Lower lobe of right lung (tissue), 2 donors: Measurements from ENCODE around the gene ERG. TPM values are rescaled to one million over a fixed set of nuclear protein-coding genes. Genes with fewer than 3 reads are reported as not detected.

Source experiments
- ATAC-seq, 2 donors: fragments of 200-7000 bp; cut with Tn5 transposase; one replicate each; pipeline ENCODE4 v1.9.1; 2020 to 2022; ENCODE audit warnings: mild to moderate bottlenecking in 2 of 2, moderate library complexity in 2 of 2
- DNase-seq: peaks from one replicate; pipeline ENCODE4 v3.0.0-alpha.2; 2020
- H3K27ac ChIP-seq: fragments of 200-600 bp; one replicate; pipeline ENCODE4 v1.8.0; 2022
- H3K27me3 ChIP-seq: fragments of 200-600 bp; one replicate; pipeline ENCODE4 v1.8.0; 2022; ENCODE audit warnings: low read depth
- H3K36me3 ChIP-seq: fragments of 200-600 bp; one replicate; pipeline ENCODE4 v1.8.0; 2022; ENCODE audit warnings: mild to moderate bottlenecking
- H3K4me1 ChIP-seq: fragments of 200-600 bp; one replicate; pipeline ENCODE4 v1.8.0; 2022
- H3K4me3 ChIP-seq: fragments of 200-600 bp; one replicate; pipeline ENCODE4 v1.8.0; 2022; ENCODE audit warnings: mild to moderate bottlenecking
- H3K9me3 ChIP-seq: fragments of 200-600 bp; one replicate; pipeline ENCODE4 v1.8.0; 2022
- CTCF ChIP-seq: fragments of 200-600 bp; IDR thresholded peaks from one replicate; pipeline ENCODE4 v1.8.0; 2022; ENCODE audit warnings: antibody characterized with exemption, mild to moderate bottlenecking
- intact Hi-C: fragments of 100-400 bp; cut with DNase I; formaldehyde crosslinking; loops from one replicate; pipeline ENCODE4 v1.11.0; 2022
- total RNA-seq: library from RNA; stranded (reverse); fragmentation: NEBNext Ultra II Directional; extraction: Animal tissue kit (Norgen Biotek cat#: 25700); gene quantifications from one replicate; pipeline ENCODE4 v1.2.1, GENCODE V29; 2021
- donor health status: DM: no; HTN: yes; CAD: no; lungs with severe emphysema.

The ERG gene
- total RNA-seq, 1 donor from 2014 or later, result 38.0 TPM

GRCh38 chr21:38499296-38499695, 1.0 kb upstream of the ERG start:
- no peaks in the 10 kb centered on the region for H3K9me3 ChIP-seq
- H3K36me3 ChIP-seq, result no peaks in the 10 kb centered on the region
- no peaks in the 10 kb centered on the region for H3K27me3 ChIP-seq
- DNase-seq, result no peak
- H3K4me3 ChIP-seq, result no peak overlapping the region
- peak; percentile 15 to 30 for ATAC-seq
- peaks cover 7% of the 10 kb centered on the region for H3K4me1 ChIP-seq
- H3K27ac ChIP-seq, result peak overlapping the region; percentile 82
- no peak for TF ChIP-seq CTCF
- intact Hi-C loops, result no loop called here

DNA sequence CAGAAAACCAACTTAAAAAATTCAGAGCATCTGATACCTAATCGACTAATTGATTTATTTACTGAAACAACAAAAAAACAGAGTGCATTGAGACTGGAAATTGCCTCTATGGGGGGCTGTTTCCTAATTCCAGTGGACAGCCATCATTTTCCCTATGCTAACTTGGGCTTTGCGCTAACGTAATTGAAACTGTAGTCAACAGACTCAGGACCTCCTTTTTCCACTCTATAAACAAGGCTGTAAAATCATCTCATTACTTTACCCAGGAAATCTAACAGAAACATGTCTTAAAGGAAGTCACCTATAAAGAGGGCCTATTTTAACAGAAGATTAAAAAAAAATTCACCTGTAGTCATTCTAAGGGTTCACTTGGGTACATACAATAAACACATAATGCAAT, 2.1 kb downstream of the ERG start:
- ATAC-seq (no peak), DNase-seq (no peak)
- intact Hi-C loops, result no loop called here
- H3K27me3 ChIP-seq, result no peaks in the 10 kb centered on the region
- H3K36me3 ChIP-seq, result no peaks in the 10 kb centered on the region
- no peaks in the 10 kb centered on the region for H3K9me3 ChIP-seq
- TF ChIP-seq CTCF, result no peak
- H3K27ac ChIP-seq, result peak overlapping the region; percentile 82
- peaks cover 26% of the 10 kb centered on the region for H3K4me1 ChIP-seq
- peak overlapping the region; percentile 54 for H3K4me3 ChIP-seq

- no peak for DNase-seq
- intact Hi-C loops, result no loop called here
- TF ChIP-seq CTCF, result no peak
- H3K27me3 ChIP-seq, result no peaks in the 10 kb centered on the region
- H3K36me3 ChIP-seq, result no peaks in the 10 kb centered on the region
- ATAC-seq, result no peak
- peaks cover 24% of the 10 kb centered on the region for H3K4me1 ChIP-seq
- no peaks in the 10 kb centered on the region for H3K9me3 ChIP-seq
- H3K4me3 ChIP-seq, result peak overlapping the region; percentile 54
- H3K27ac ChIP-seq, result peak overlapping the region; percentile 82
Observed at GRCh38 chr21:38495696-38496095, 2.6 kb downstream of the ERG start.

DNA sequence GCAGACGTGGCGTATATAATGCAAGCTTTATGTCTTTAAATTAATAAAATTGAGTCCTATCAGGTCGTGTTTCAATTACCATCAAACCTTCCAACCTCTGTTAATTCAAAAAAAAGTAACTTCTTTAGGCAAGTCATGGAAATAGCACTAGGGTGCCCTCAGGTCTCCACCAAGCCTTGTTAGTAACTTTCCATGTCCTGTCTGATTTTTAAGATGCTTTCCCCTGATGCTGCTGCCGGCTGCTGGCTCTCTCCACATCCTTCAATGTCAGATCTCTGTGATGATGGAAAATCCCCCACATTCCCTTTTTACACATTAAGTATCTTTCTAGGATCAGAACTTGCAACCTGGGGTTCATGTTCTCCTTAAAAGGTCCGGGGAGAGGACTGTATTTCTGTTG, 3.0 kb downstream of the ERG start:
- peak overlapping the region; percentile 54 for H3K4me3 ChIP-seq
- no peaks in the 10 kb centered on the region for H3K36me3 ChIP-seq
- H3K9me3 ChIP-seq, result no peaks in the 10 kb centered on the region
- intact Hi-C loops, result no loop called here
- H3K4me1 ChIP-seq, result peaks cover 20% of the 10 kb centered on the region
- peak overlapping the region; percentile 82 for H3K27ac ChIP-seq
- no peak for TF ChIP-seq CTCF
- H3K27me3 ChIP-seq, result no peaks in the 10 kb centered on the region
- DNase-seq, result no peak
- no peak for ATAC-seq

DNA sequence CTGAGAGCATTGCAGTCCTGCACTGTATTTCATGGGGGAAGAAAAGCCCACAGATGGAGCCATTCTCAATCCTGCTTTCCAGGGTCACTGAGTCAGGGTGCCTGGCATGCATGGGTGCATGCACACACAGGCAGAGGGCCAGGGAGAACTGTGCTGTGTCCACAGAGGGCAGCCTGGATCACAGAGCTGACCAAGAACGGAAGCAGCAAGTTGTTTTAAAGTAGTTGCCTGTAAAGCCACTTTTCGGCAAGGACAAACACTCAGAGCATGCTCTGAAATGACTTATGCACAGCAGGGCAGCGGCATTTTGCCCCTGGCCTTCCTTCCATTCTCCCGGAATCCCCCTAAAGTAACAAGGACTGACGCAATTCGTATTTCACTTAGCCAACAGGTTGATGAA, 3.6 kb downstream of the ERG start:
- no peaks in the 10 kb centered on the region for H3K27me3 ChIP-seq
- peak; percentile 71 to 78 for ATAC-seq
- H3K4me3 ChIP-seq, result peak overlapping the region; percentile 54
- intact Hi-C loops, result no loop called here
- peak overlapping the region; percentile 82 for H3K27ac ChIP-seq
- no peak for DNase-seq
- peaks cover 19% of the 10 kb centered on the region for H3K4me1 ChIP-seq
- no peaks in the 10 kb centered on the region for H3K9me3 ChIP-seq
- TF ChIP-seq CTCF, result no peak
- no peaks in the 10 kb centered on the region for H3K36me3 ChIP-seq

DNA sequence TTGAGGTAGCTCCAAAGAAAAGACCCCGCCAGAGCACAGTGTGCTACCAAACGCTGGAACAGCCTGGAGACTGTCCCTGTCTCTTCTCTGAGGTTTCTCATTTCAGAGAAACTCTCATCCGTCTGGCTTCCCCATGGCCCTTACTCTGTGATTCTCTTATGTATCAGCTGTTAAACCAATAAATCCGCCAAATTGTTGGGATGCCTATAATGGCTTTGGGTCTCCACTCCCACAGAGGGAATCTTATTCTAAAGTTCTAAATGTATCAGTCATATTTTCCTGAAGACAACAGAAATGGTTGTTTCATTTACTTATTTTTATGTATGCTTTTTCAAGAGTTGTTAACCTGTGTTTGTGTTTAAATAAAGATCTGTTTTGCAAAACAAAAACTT, 4.0 kb downstream of the ERG start:
- ATAC-seq (no peak), DNase-seq (no peak)
- Histone ChIP-seq H3K27ac (peak overlapping the region; percentile 82), H3K36me3 (no peaks in the 10 kb centered on the region), H3K4me3 (peak overlapping the region; percentile 54), H3K9me3 (no peaks in the 10 kb centered on the region), H3K27me3 (no peaks in the 10 kb centered on the region), H3K4me1 (peaks cover 19% of the 10 kb centered on the region)
- intact Hi-C loops, result no loop called here
- TF ChIP-seq CTCF, result no peak
